Activated CD4-positive, alpha-beta memory T cell treated with anti-CD3 and anti-CD28 coated beads, Interleukin-2, amount 10 ng/mL, durations not matched to agents 7 days and 5 days (primary cell): ENCODE data around the gene PRSS57. TPM values are rescaled to one million over a fixed set of nuclear protein-coding genes. Genes with fewer than 3 reads are reported as not detected.

ENCODE experiments used
- CTCF ChIA-PET: fragments of 350-600 bp; sonication (Branson Sonifier 250); formaldehyde crosslinking; loops from one replicate; lab custom pipeline; 2021; ENCODE audit warnings: antibody characterized with exemption, inconsistent platforms; lab: Charles Lee
- POLR2A ChIA-PET: fragments of 350-600 bp; sonication (Branson Sonifier 250); formaldehyde crosslinking; loops from one replicate; lab custom pipeline; 2021; ENCODE audit warnings: antibody characterized with exemption; lab: Charles Lee
- DNase-seq: peaks from one replicate; pipeline ENCODE4 v3.0.0-alpha.2; 2020
- H3K27ac Mint-ChIP-seq: one replicate; pipeline ENCODE4 v1.8.0; 2021; ENCODE audit warnings: mild to moderate bottlenecking, mixed read lengths
- H3K27me3 Mint-ChIP-seq: one replicate; pipeline ENCODE4 v1.8.0; 2021; ENCODE audit warnings: mixed read lengths
- H3K36me3 Mint-ChIP-seq: one replicate; pipeline ENCODE4 v1.8.0; 2021; ENCODE audit warnings: low read depth, mixed read lengths
- H3K4me1 Mint-ChIP-seq: one replicate; pipeline ENCODE4 v1.8.0; 2021; ENCODE audit warnings: mixed read lengths
- H3K4me3 Mint-ChIP-seq: one replicate; pipeline ENCODE4 v1.8.0; 2021; ENCODE audit warnings: mild to moderate bottlenecking, mixed read lengths
- H3K9me3 Mint-ChIP-seq: one replicate; pipeline ENCODE4 v1.8.0; 2021; ENCODE audit warnings: mixed read lengths
- total RNA-seq, 2 experiments: library from RNA; stranded (reverse); gene quantifications; one replicate each; pipeline ENCODE4 v1.2.3, GENCODE V29; 2021

Gene PRSS57
- total RNA-seq, 2 experiments from 2014 or later = not detected

GRCh38 chr19:645912-646778, 49.1 kb downstream of the PRSS57 start:
- peaks cover 2% of the 10 kb centered on the region for H3K4me1 Mint-ChIP-seq
- CTCF ChIA-PET = no interaction called here
- H3K9me3 Mint-ChIP-seq = no peaks in the 10 kb centered on the region
- no peaks in the 10 kb centered on the region for H3K27me3 Mint-ChIP-seq
- DNase-seq = no peak
- no peak overlapping the region for H3K27ac Mint-ChIP-seq
- H3K4me3 Mint-ChIP-seq = no peak overlapping the region
- peaks cover 18% of the 10 kb centered on the region for H3K36me3 Mint-ChIP-seq
- POLR2A ChIA-PET = interaction anchor here (2.3 kb wide), 1 partner anchor 15 kb away, joined by 5 read pairs; no protein-coding TSS in a partner anchor

DNA sequence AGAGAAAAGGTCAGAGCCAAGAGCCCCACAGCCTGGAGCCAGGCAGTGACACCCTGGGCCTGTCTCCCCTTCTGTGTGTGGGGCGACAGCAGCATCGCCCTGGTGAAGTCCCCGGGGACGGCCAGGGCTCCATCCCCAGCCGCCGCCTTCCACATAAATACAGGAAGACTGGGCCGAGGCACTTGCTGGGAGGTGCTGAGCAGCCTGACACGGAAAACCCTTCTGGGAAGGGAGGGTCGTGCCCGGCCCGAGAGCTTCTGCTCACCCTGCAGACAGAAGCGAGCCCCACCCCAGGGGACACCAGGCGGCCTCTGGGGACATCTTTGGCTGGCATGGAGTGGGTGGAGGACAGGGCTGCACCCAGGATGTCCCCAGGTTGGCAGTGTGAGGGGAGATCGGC, 50.5 kb downstream of the PRSS57 start:
- Mint-ChIP-seq H3K36me3 (peaks cover 15% of the 10 kb centered on the region), H3K9me3 (no peaks in the 10 kb centered on the region), H3K4me3 (no peak overlapping the region), H3K27me3 (no peaks in the 10 kb centered on the region), H3K27ac (no peak overlapping the region), H3K4me1 (peaks cover 1% of the 10 kb centered on the region)
- ChIA-PET POLR2A (interaction anchor here (1.2 to 2.3 kb wide), 2 partner anchors 11 to 16 kb away, joined by 4 to 5 read pairs; partner anchors contain the start of gene POLRMT), CTCF (no interaction called here)
- no peak for DNase-seq

DNA sequence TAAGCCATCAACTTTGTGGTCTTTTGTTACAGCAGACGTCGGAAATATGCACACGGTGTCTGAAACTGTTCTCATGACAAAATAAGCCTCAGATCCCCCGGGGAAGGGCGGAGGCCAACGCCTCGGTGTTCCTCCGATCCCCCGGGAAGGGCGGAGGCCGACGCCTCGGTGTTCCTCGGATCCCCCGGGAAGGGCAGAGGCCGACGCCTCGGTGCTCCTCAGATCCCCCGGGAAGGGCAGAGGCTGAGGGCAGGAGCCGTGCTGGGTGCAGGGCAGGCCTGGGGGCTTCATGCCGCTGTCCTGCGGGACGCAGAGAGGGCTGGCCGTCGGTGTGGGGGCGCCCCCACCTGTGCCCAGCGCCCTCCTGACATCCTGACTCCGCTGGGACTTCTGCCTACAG, 50.9 kb downstream of the PRSS57 start:
- Mint-ChIP-seq H3K36me3 (peaks cover 15% of the 10 kb centered on the region), H3K9me3 (no peaks in the 10 kb centered on the region), H3K27me3 (peaks cover under 1% of the 10 kb centered on the region), H3K4me1 (peaks cover 3% of the 10 kb centered on the region), H3K27ac (no peak overlapping the region), H3K4me3 (no peak overlapping the region)
- DNase-seq = no peak
- POLR2A ChIA-PET = interaction anchor here (1.2 to 2.3 kb wide), 2 partner anchors 10 to 17 kb away, joined by 4 to 5 read pairs; partner anchors contain the start of gene POLRMT
- CTCF ChIA-PET = no interaction called here

- CTCF ChIA-PET = no interaction called here
- POLR2A ChIA-PET = interaction anchor here (2.3 kb wide), 1 partner anchor 17 kb away, joined by 5 read pairs; no protein-coding TSS in a partner anchor
- Mint-ChIP-seq H3K9me3 (no peaks in the 10 kb centered on the region), H3K4me1 (peaks cover 7% of the 10 kb centered on the region), H3K4me3 (no peak overlapping the region), H3K27me3 (peaks cover 2% of the 10 kb centered on the region), H3K27ac (no peak overlapping the region), H3K36me3 (peaks cover 11% of the 10 kb centered on the region)
- DNase-seq = no peak
Observed at GRCh38 chr19:643736-644135, 51.5 kb downstream of the PRSS57 start.

DNA sequence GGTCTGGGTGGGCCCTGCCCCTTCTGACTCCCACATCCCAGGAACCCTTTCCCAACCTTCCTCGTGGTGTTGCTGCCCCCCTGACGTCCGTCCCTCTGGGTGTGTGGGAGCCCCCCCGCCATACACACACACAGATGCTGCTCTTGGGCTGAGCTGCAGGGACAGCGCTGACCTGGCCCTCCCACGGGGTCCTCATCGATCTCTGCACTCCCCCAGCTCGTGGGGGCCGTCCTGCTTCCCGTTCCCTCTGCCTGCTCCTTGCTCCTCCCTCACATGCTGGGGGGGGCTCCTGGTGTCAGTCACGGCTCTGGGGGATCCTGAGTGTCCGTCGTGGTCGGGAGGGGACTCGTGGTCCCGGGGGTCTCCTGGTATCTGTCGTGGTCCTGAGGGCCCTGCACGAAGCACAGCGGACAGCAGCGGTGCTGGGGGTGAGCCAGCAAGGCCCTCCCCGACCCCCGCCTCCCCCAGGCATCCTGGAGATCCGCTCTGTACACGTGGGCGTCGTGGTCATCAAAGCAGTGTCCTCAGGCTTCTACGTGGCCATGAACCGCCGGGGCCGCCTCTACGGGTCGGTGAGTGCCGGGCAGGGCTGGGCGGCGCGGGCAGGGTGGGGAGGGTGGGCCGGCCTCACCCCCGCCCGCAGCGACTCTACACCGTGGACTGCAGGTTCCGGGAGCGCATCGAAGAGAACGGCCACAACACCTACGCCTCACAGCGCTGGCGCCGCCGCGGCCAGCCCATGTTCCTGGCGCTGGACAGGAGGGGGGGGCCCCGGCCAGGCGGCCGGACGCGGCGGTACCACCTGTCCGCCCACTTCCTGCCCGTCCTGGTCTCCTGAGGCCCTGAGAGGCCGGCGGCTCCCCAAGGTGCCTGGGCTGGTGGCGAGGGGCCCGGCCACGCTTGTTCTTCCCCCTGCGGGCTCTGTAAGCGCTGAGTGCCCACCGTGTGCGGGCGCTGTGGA, 52.2 kb downstream of the PRSS57 start:
- Mint-ChIP-seq H3K27ac (no peak overlapping the region), H3K4me3 (no peak overlapping the region), H3K27me3 (peaks cover 2% of the 10 kb centered on the region), H3K4me1 (peaks cover 7% of the 10 kb centered on the region), H3K9me3 (no peaks in the 10 kb centered on the region), H3K36me3 (peaks cover 9% of the 10 kb centered on the region)
- CTCF ChIA-PET = no interaction called here
- POLR2A ChIA-PET = interaction anchor here (1.7 kb wide), 1 partner anchor 18 kb away, joined by 6 read pairs; no protein-coding TSS in a partner anchor
- no peak for DNase-seq

GRCh38 chr19:641702-642101, 53.5 kb downstream of the PRSS57 start:
- Mint-ChIP-seq H3K4me3 (no peak overlapping the region), H3K27me3 (peaks cover 2% of the 10 kb centered on the region), H3K36me3 (peaks cover 7% of the 10 kb centered on the region), H3K27ac (no peak overlapping the region), H3K9me3 (no peaks in the 10 kb centered on the region), H3K4me1 (peaks cover 7% of the 10 kb centered on the region)
- DNase-seq = no peak
- ChIA-PET POLR2A (interaction anchor here (1.7 kb wide), 1 partner anchor 19 kb away, joined by 6 read pairs; no protein-coding TSS in a partner anchor), CTCF (interaction anchor here (1.4 kb wide), 1 partner anchor 8 kb away, joined by 3 read pairs; no protein-coding TSS in a partner anchor)

GRCh38 chr19:640606-641189, 54.6 kb downstream of the PRSS57 start:
- Mint-ChIP-seq H3K4me3 (no peak overlapping the region), H3K36me3 (peaks cover 3% of the 10 kb centered on the region), H3K9me3 (no peaks in the 10 kb centered on the region), H3K27ac (no peak overlapping the region), H3K27me3 (peaks cover 2% of the 10 kb centered on the region), H3K4me1 (peaks cover 7% of the 10 kb centered on the region)
- ChIA-PET POLR2A (interaction anchor here (1.0 to 1.7 kb wide), 2 partner anchors 14 to 20 kb away, joined by 3 to 6 read pairs; no protein-coding TSS in a partner anchor), CTCF (interaction anchor here (0.6 kb wide), 1 partner anchor 54 kb away, joined by 3 read pairs; no protein-coding TSS in a partner anchor)
- no peak for DNase-seq

DNA sequence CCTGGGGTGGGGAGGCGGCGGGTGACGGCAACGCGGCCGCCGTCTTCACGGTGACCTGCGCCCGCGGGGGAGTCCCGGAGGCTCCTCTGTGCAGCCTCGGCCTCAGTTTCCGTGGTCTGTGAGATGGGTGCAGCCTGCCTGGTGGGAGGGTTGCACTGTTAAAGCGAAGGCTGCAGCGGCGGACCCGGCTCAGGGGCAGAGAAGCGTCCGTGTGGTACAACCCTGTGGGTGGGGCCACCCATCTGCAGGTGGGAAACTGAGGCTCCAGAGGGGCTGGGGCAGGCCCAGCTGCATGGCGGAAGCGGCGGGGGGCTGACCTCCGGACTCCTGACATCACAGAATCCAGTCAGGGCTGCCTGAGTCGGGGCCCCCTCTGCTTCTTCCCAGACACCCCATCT, 55.1 kb downstream of the PRSS57 start:
- no peak overlapping the region for H3K4me3 Mint-ChIP-seq
- DNase-seq = no peak
- H3K27ac Mint-ChIP-seq = no peak overlapping the region
- ChIA-PET POLR2A (no interaction called here), CTCF (no interaction called here)
- peaks cover 2% of the 10 kb centered on the region for H3K27me3 Mint-ChIP-seq
- H3K4me1 Mint-ChIP-seq = peaks cover 7% of the 10 kb centered on the region
- no peaks in the 10 kb centered on the region for H3K9me3 Mint-ChIP-seq
- H3K36me3 Mint-ChIP-seq = peaks cover 3% of the 10 kb centered on the region

DNA sequence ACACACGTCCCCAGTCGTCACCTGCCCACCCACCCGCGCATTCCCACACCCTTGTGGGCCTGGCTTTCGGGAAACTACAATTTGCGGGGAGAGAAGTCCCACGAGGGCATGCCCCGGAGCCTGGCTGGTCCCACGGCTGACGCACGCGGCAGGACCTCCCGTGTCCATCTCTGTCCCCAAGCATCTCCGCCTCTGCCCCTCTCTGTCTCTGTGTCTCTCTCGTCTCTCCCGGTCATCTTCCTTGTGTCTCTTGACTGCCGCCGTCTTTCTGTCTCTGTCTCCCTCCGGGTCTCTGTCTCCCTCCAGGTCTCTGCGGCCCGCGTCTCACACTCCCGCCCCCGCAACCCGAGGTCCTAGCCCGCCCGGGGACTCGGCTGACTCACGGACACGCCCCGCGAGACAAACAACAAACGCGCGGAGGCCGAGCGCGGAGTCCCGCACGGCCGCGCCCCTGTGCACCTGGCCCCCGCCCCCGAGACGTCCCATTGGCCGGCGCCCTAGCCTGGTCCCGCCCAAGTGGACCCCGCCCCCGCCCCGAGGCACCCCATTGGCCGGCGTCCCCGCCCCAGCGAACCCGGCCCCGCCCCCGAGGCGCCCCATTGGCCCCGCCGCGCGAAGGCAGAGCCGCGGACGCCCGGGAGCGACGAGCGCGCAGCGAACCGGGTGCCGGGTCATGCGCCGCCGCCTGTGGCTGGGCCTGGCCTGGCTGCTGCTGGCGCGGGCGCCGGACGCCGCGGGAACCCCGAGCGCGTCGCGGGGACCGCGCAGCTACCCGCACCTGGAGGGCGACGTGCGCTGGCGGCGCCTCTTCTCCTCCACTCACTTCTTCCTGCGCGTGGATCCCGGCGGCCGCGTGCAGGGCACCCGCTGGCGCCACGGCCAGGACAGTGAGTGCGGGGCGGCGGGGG, 55.7 kb downstream of the PRSS57 start, which contains the start of gene FGF22:
FGF22 (plus strand) TSS at position 627 of the 908 bp plus-strand sequence; CDS start at position 674, 47 bp downstream.
- no peaks in the 10 kb centered on the region for H3K9me3 Mint-ChIP-seq
- peaks cover 7% of the 10 kb centered on the region for H3K4me1 Mint-ChIP-seq
- peak; percentile 95 for DNase-seq
- POLR2A ChIA-PET = no interaction called here
- H3K36me3 Mint-ChIP-seq = no peaks in the 10 kb centered on the region
- H3K4me3 Mint-ChIP-seq = peak within 1 kb of the TSS; percentile 74
- CTCF ChIA-PET = no interaction called here
- peaks cover 2% of the 10 kb centered on the region for H3K27me3 Mint-ChIP-seq
- peak within 1 kb of the TSS; percentile 50 for H3K27ac Mint-ChIP-seq

DNA sequence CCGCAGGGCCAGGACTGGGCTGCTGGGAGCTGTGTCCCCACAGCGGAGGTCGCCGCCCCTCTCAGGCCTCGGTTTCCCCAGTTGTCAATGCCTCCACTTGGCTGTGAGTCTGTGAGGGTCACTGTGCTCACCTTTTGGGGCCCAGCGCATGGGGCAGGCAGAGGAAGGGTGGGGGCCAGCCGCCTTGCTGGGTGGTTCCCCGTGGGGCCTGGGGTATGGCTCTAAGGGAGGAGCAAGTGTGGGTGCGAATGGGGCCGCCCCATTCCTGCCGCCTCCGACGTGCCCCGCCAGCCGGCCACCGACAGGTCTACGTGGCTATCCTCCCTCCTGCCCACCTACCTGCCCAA, 56.4 kb downstream of the PRSS57 start:
- no peaks in the 10 kb centered on the region for H3K9me3 Mint-ChIP-seq
- ChIA-PET POLR2A (no interaction called here), CTCF (no interaction called here)
- H3K4me3 Mint-ChIP-seq = peak overlapping the region; percentile 74
- no peak overlapping the region for H3K27ac Mint-ChIP-seq
- H3K4me1 Mint-ChIP-seq = peaks cover 12% of the 10 kb centered on the region
- DNase-seq = no peak
- H3K27me3 Mint-ChIP-seq = peaks cover 2% of the 10 kb centered on the region
- no peaks in the 10 kb centered on the region for H3K36me3 Mint-ChIP-seq
